NB4 (cell line): Measurements from ENCODE around the gene KIF1A.

Experiments used
- CTCF ChIP-seq: IDR thresholded peaks from one replicate; pipeline ENCODE4 v1.5.1; 2012; ENCODE audit warnings: low read depth, low read length
- POLR2A ChIP-seq: IDR thresholded peaks from 2 replicates; pipeline ENCODE4 v1.6.1; 2011; ENCODE audit warnings: mild to moderate bottlenecking; ENCODE audit not compliant: insufficient read length; ENCODE audit errors: extremely low read depth

- no peak for TF ChIP-seq CTCF
- TF ChIP-seq POLR2A, result no peak
Measured at GRCh38 chr2:240831594-240832204, 11.7 kb upstream of the KIF1A start.
